H1 (cell line): ENCODE measurements around the gene MAP3K3.

Source experiments
- JUN ChIP-seq: IDR thresholded peaks from 2 replicates; pipeline ENCODE4 v1.6.1; 2011; ENCODE audit warnings: low read depth, mild to moderate bottlenecking, improper control_type of control experiment, low read length
- POLR2A ChIP-seq, 2 experiments: IDR thresholded peaks; 1 replicate in 1 of 2; 2 replicates in 1 of 2; pipeline ENCODE4 v1.6.1; 2011; ENCODE audit warnings: low read depth in 2 of 2, low read length in 2 of 2, mild to moderate bottlenecking in 2 of 2; ENCODE audit errors: control extremely low read depth in 1 of 2

DNA sequence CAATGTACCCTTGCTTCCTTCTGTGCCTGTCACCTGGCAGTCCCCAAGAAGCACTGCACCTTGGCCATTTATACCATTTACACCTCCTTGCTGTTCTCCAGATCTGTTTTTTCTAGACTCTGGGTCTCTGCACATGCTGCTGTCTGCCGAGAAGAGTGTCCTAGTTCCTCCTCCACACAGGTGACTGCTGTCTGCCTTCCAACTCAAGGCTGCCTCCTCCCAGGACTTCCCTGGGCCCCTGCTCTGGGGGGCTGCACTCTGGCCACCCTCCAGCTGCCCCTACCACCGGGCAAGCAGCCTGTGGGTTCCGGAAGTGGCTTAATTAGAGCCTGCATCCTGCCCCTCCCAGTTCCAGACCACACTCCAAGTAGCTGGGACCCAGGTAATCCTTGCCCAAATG lies 83.4 kb downstream of the MAP3K3 start:
- no peak for TF ChIP-seq JUN
- no peak for TF ChIP-seq POLR2A (IDR thresholded peaks at IDR 0.05; ENCODE audit: control extremely low read depth in 1 of 2, low read depth in 2 of 2, low read length in 2 of 2)
